K562 (cell line): ENCODE measurements around the gene CEP170. TPM values are rescaled to one million over a fixed set of nuclear protein-coding genes. Genes with fewer than 3 reads are reported as not detected.
A peak's percentile ranks its signal among the peaks of the same experiment; 100 is the strongest.

ENCODE experiments used
- ATAC-seq: fragments of 200-7000 bp; cut with Tn5 transposase; 3 replicates; pipeline ENCODE4 v1.9.1; 2020; ENCODE audit warnings: moderate library complexity
- BruUV-seq: library from RNA; stranded (reverse); fragments of 400-500 nt; replicated peaks from 2 replicates; lab custom pipeline; 2021; lab: Mats Ljungman, UMichigan
- CTCF ChIA-PET: fragments of 300-600 bp; formaldehyde crosslinking; extraction: SDS; loops from one replicate; lab custom pipeline; 2021; ENCODE audit warnings: low intra/inter-chr PET ratio; lab: Yijun Ruan, JAX
- POLR2A ChIA-PET: fragments of 300-600, 350-650 bp; sonication (Branson Sonifier 250); formaldehyde crosslinking; extraction: SDS; loops from one replicate; lab custom pipeline; 2021; ENCODE audit warnings: antibody characterized with exemption, inconsistent platforms; lab: Yijun Ruan, JAX
- DNase-seq, 4 experiments: peaks; one replicate each; pipeline versions ENCODE4 v3.0.0 to v3.0.0-alpha.2; 2011 to 2018; ENCODE audit warnings: low spot score in 3 of 4, mixed read lengths in 3 of 4; ENCODE audit errors: extremely low read depth in 1 of 4
- FAIRE-seq: peaks from 2 replicates; lab custom pipeline; 2011; peaks lifted over from hg19 to GRCh38; lab: Jason Lieb, UNC
- H2AFZ ChIP-seq: 2 replicates; pipeline ENCODE4 v1.6.0; 2011; ENCODE audit warnings: low read depth, low read length, control low read depth, inconsistent platforms
- H3K27ac ChIP-seq: fragments of 200-600 bp; 3 replicates; pipeline ENCODE4 v1.8.0; 2011; ENCODE audit warnings: low read depth, mild to moderate bottlenecking, control low read depth, inconsistent platforms, low read length, moderate library complexity, mixed read lengths; ENCODE audit errors: extremely low read depth
- H3K27me3 ChIP-seq, 2 experiments: fragments of 300-600 bp in 1 of 2; 2 replicates in 1 of 2; 3 replicates in 1 of 2; pipeline versions ENCODE4 v1.6.0 to v1.8.0; 2011; ENCODE audit warnings: inconsistent platforms in 2 of 2, low read length in 2 of 2, mild to moderate bottlenecking in 1 of 2, mixed read lengths in 1 of 2, moderate library complexity in 1 of 2; ENCODE audit not compliant: control insufficient read depth in 2 of 2, insufficient read depth in 2 of 2
- H3K36me3 ChIP-seq: fragments of 300-600 bp; 3 replicates; pipeline ENCODE4 v1.8.0; 2011; ENCODE audit warnings: mild to moderate bottlenecking, low read length, inconsistent platforms; ENCODE audit not compliant: control insufficient read depth, insufficient read depth
- H3K4me1 ChIP-seq, 2 experiments: fragments of 200-600 bp in 1 of 2; replicated peaks in 1 of 2; 2 replicates in 1 of 2; 3 replicates in 1 of 2; pipeline versions ENCODE4 v1.5.1 to v1.8.0; 2011; ENCODE audit warnings: inconsistent platforms in 2 of 2, low read length in 2 of 2, mild to moderate bottlenecking in 1 of 2, mixed read lengths in 1 of 2, moderate library complexity in 1 of 2; ENCODE audit not compliant: control insufficient read depth in 2 of 2, insufficient read depth in 2 of 2
- H3K4me2 ChIP-seq: 2 replicates; pipeline ENCODE4 v1.6.1; 2011; ENCODE audit warnings: low read length, control low read depth, inconsistent platforms, mixed read lengths; ENCODE audit not compliant: insufficient read depth
- H3K4me3 ChIP-seq: fragments of 200-600 bp; sonication (generic), shearing (Covaris generic); 2 replicates; pipeline ENCODE4 v1.5.1; 2016; ENCODE audit warnings: control low read depth, inconsistent platforms
- H3K79me2 ChIP-seq: fragments of 200-600 bp; 3 replicates; pipeline ENCODE4 v1.8.0; 2011; ENCODE audit warnings: low read length, inconsistent platforms; ENCODE audit not compliant: control insufficient read depth, insufficient read depth
- H3K9ac ChIP-seq, 2 experiments: 2 replicates each; pipeline versions ENCODE4 v1.6.0 to v1.6.1; 2011; ENCODE audit warnings: low read depth in 2 of 2, low read length in 2 of 2, control low read depth in 1 of 2, inconsistent platforms in 1 of 2, mild to moderate bottlenecking in 1 of 2, mixed read lengths in 1 of 2; ENCODE audit not compliant: insufficient read depth in 1 of 2
- H3K9me1 ChIP-seq: one replicate; pipeline ENCODE4 v1.6.0; 2011; ENCODE audit warnings: inconsistent platforms, mild to moderate bottlenecking, low read length, moderate library complexity; ENCODE audit not compliant: control insufficient read depth, insufficient read depth
- H3K9me3 ChIP-seq: replicated peaks from 2 replicates; pipeline ENCODE4 v1.5.1; 2011; ENCODE audit warnings: low read depth, low read length, inconsistent platforms; ENCODE audit not compliant: control insufficient read depth, insufficient read depth
- H4K20me1 ChIP-seq: replicated peaks from 2 replicates; pipeline ENCODE4 v1.6.1; 2011; ENCODE audit warnings: low read length, inconsistent platforms, mixed read lengths; ENCODE audit not compliant: control insufficient read depth, insufficient read depth
- EP400 ChIP-seq: fragments of 450-650 bp; IDR thresholded peaks from 2 replicates; pipeline ENCODE4 v1.6.1; 2017; ENCODE audit warnings: antibody characterized with exemption, mild to moderate bottlenecking, moderate library complexity
- ERF ChIP-seq: fragments of 450-650 bp; formaldehyde crosslinking; IDR thresholded peaks from 2 replicates; pipeline ENCODE4 v1.4.0; 2020; ENCODE audit warnings: mild to moderate bottlenecking, mixed read lengths
- ETV5 ChIP-seq: sonication (generic); formaldehyde crosslinking; IDR thresholded peaks from 2 replicates; pipeline ENCODE4 v1.4.0; 2020; ENCODE audit warnings: low read depth, mild to moderate bottlenecking, missing genetic modification reagents
- HDAC1 ChIP-seq, 2 experiments: fragments of 450-650 bp; IDR thresholded peaks; 2 replicates each; pipeline ENCODE4 v1.6.1; 2016 to 2017; ENCODE audit warnings: inconsistent platforms in 1 of 2, mild to moderate bottlenecking in 1 of 2, moderate library complexity in 1 of 2
- HNRNPK ChIP-seq: fragments of 200-400 bp; formaldehyde crosslinking; IDR thresholded peaks from one replicate; pipeline ENCODE4 v1.6.1; 2018; ENCODE audit warnings: mild to moderate bottlenecking, low read depth, low read length; ENCODE audit not compliant: poor library complexity, severe bottlenecking
- KDM2B ChIP-seq: fragments of 250-450 bp; sonication (Bioruptor Pico); IDR thresholded peaks from 2 replicates; pipeline ENCODE4 v1.8.0; 2021; ENCODE audit warnings: mild to moderate bottlenecking, moderate library complexity
- MAFG ChIP-seq: fragments of 450-650 bp; conservative IDR thresholded peaks from 2 replicates; pipeline ENCODE4 v1.6.1; 2016; ENCODE audit warnings: missing genetic modification characterization, missing compliant biosample characterization
- NR2F6 ChIP-seq: fragments of 450-650 bp; formaldehyde crosslinking; IDR thresholded peaks from 2 replicates; pipeline ENCODE4 v1.4.0; 2020; ENCODE audit warnings: mild to moderate bottlenecking
- PML ChIP-seq: IDR thresholded peaks from 2 replicates; pipeline ENCODE4 v1.6.1; 2012; ENCODE audit warnings: low read length, inconsistent platforms
- POLR2G ChIP-seq: fragments of 200-400 bp; formaldehyde crosslinking; IDR thresholded peaks from 2 replicates; pipeline ENCODE4 v1.6.1; 2017; ENCODE audit warnings: low read depth, mild to moderate bottlenecking, antibody characterized with exemption, low read length, moderate library complexity
- RBFOX2 ChIP-seq: fragments of 200-400 bp; formaldehyde crosslinking; IDR thresholded peaks from 2 replicates; pipeline ENCODE4 v1.6.1; 2017; ENCODE audit warnings: low read depth, mild to moderate bottlenecking, low read length, moderate library complexity
- SMARCE1 ChIP-seq: fragments of 450-650 bp; IDR thresholded peaks from 2 replicates; pipeline ENCODE4 v1.7.1; 2016; ENCODE audit warnings: mild to moderate bottlenecking
- SRF ChIP-seq, 2 experiments: fragments of 250-450, 450-650 bp in 1 of 2; sonication (Bioruptor Pico) in 1 of 2; sonication (generic) in 1 of 2; formaldehyde crosslinking; IDR thresholded peaks; 2 replicates each; pipeline versions ENCODE4 v1.5.0 to v1.5.1; 2020 to 2022; ENCODE audit warnings: mild to moderate bottlenecking in 1 of 2, missing genetic modification reagents in 1 of 2
- TAF7 ChIP-seq: fragments of 450-650 bp; IDR thresholded peaks from 2 replicates; pipeline ENCODE4 v1.6.1; 2016; ENCODE audit warnings: missing genetic modification characterization, missing compliant biosample characterization
- TFAP4 ChIP-seq: sonication (generic); formaldehyde crosslinking; IDR thresholded peaks from 2 replicates; pipeline ENCODE4 v1.8.0; 2022; ENCODE audit warnings: missing genetic modification reagents, mild to moderate bottlenecking, moderate library complexity, borderline replicate concordance
- UBTF ChIP-seq, 2 experiments: IDR thresholded peaks; 2 replicates each; pipeline ENCODE4 v1.6.1; 2012; ENCODE audit warnings: improper control_type of control experiment in 2 of 2, low read depth in 2 of 2, low read length in 2 of 2, borderline replicate concordance in 1 of 2
- ZFPM2 ChIP-seq: fragments of 250-450 bp; sonication (Bioruptor Pico); IDR thresholded peaks from 2 replicates; pipeline ENCODE4 v1.5.1; 2022; ENCODE audit warnings: mild to moderate bottlenecking
- ZNF217 ChIP-seq: sonication (generic); formaldehyde crosslinking; IDR thresholded peaks from 2 replicates; pipeline ENCODE4 v1.8.0; 2022; ENCODE audit warnings: mild to moderate bottlenecking, missing genetic modification reagents
- ZNF668 ChIP-seq: fragments of 250-450 bp; sonication (Bioruptor Pico); IDR thresholded peaks from 2 replicates; pipeline ENCODE4 v1.8.0; 2022; ENCODE audit warnings: mild to moderate bottlenecking, inconsistent platforms
- ZNF764 ChIP-seq: fragments of 250-450 bp; sonication (Bioruptor Pico); IDR thresholded peaks from 2 replicates; pipeline ENCODE4 v1.4.0; 2020; ENCODE audit warnings: low read depth, mild to moderate bottlenecking, moderate library complexity
- WGBS: fragments of 100-300 bp; shearing (Covaris generic); methylation state at CpG from one replicate; pipeline ENCODE4 v1.1.6; 2016; ENCODE audit warnings: low coverage, mixed read lengths; ENCODE audit not compliant: insufficient coverage; ENCODE audit errors: missing lambda C conversion rate; 5-methylcytosine and 5-hydroxymethylcytosine counted together
- in situ Hi-C: fragments of 300-500 bp; cut with MboI; formaldehyde crosslinking; loops from 4 replicates; pipeline ENCODE4 v1.15.0; 2018; ENCODE audit warnings: inconsistent platforms, mixed read lengths
- intact Hi-C: fragments of 100-400 bp; cut with micrococcal nuclease; formaldehyde crosslinking; loops from 2 replicates; pipeline ENCODE4 v1.14.2; 2022
- polyA plus RNA-seq, 8 experiments: library from polyadenylated mRNA; depleted of rRNA in 4 of 8; stranded (reverse) in 5 of 8; unstranded in 3 of 8; fragments of >200 nt; fragmentation: Nextera tagmentation in 2 of 8; fragmentation: Illumina TruSeq in 1 of 8; extraction: Ambion mirVana in 2 of 8; extraction: Trizol in 1 of 8; gene quantifications; 2 replicates each; pipeline versions ENCODE4 v1.2.1 to v1.2.3, GENCODE V29; 2011 to 2014; ENCODE audit warnings: inconsistent platforms in 1 of 8, missing spikeins in 1 of 8
- total RNA-seq, 7 experiments: library from RNA; depleted of rRNA in 6 of 7; stranded (reverse); fragments of >200 nt in 6 of 7; fragmentation: Illumina TruSeq in 2 of 7; extraction: Trizol in 2 of 7; gene quantifications; 2 replicates each; pipeline versions ENCODE4 v1.2.1 to v1.2.3, GENCODE V29; 2011 to 2021; ENCODE audit warnings: low replicate concordance in 1 of 7

Gene CEP170
- total and polyA plus RNA-seq, 9 of the 15 experiments (the other 6 are each of a cell fraction or from before 2014, with no cell fraction given), result 22.6 to 110 (median 68.5) TPM

- Histone ChIP-seq H3K79me2 (peaks cover 88% of the 10 kb centered on the region), H3K9me1 (no peaks in the 10 kb centered on the region), H2AFZ (peak overlapping the region; percentile 93), H3K36me3 (peaks cover 6% of the 10 kb centered on the region; the same call in 1 of the 3 replicates), H3K4me1 (peaks cover 6 to 16% of the 10 kb centered on the region in 2 experiments; a peak in 4 of 5 replicates), H3K4me2 (peak overlapping the region; percentile 90), H4K20me1 (no peaks in the 10 kb centered on the region), H3K27ac (peak overlapping the region; percentile 97), H3K9ac (peak overlapping the region; percentile 91 to 96), H3K27me3 (no peaks in the 10 kb centered on the region), H3K4me3 (peak overlapping the region; percentile 82), H3K9me3 (no peaks in the 10 kb centered on the region)
- under 1% methylated on average over 30 of the region's 50 CpGs for WGBS
- ChIA-PET POLR2A (interaction anchor here (0.6 to 4.1 kb wide), 9 partner anchors 8 to 65 kb away, joined by 3 to 19 read pairs (median 5); no protein-coding TSS in a partner anchor), CTCF (no interaction called here)
- FAIRE-seq (peak; percentile 81), DNase-seq (peak; percentile 66 to 91 (median 78)), ATAC-seq (peak; percentile 63)
- in situ Hi-C loops (no loop called here), intact Hi-C loops (loop anchor here (2.0 kb wide), 2 partner anchors 42 to 50 kb away; no protein-coding TSS in a partner anchor)
- no TSS peak for BruUV-seq
- TF ChIP-seq NR2F6 (CRISPR knock-in tag) (peak; percentile 11; the same call in 1 of the 2 replicates), TFAP4 (CRISPR knock-in tag) (peak; percentile 39; the same call in 1 of the 2 replicates), SMARCE1 (peak; percentile 65), HNRNPK (no peak), HDAC1 (IDR thresholded peaks at IDR 0.05) (peak in 1 of 2 experiments; percentile 83; a peak in 2 of 4 replicates), PML (peak; percentile 21; the same call in 1 of the 2 replicates), TAF7 (tag) (peak; percentile 59; the same call in 1 of the 2 replicates), ZNF217 (CRISPR knock-in tag) (no peak), EP400 (peak; percentile 72), KDM2B (CRISPR knock-in tag) (no peak), ERF (CRISPR knock-in tag) (0 out of 2 replicates have a peak, but pooled peaks have one; percentile 33), SRF (CRISPR knock-in tag; IDR thresholded peaks at IDR 0.05) (no peak), UBTF (IDR thresholded peaks at IDR 0.05; ENCODE audit: borderline replicate concordance in 1 of 2, low read depth in 2 of 2, low read length in 2 of 2) (peak; percentile 26 to 79; a peak in 2 of 4 replicates), ZNF764 (CRISPR knock-in tag) (no peak), RBFOX2 (peak; percentile 79), ZFPM2 (CRISPR knock-in tag) (no peak), ETV5 (CRISPR knock-in tag) (0 out of 2 replicates have a peak, but pooled peaks have one; percentile 14), ZNF668 (CRISPR knock-in tag) (no peak), MAFG (0 out of 2 replicates have a peak, but pooled peaks have one; percentile 5), POLR2G (peak; percentile 82)
Measured at GRCh38 chr1:243254233-243254926, 701 bp downstream of the CEP170 start.
